Left ventricle myocardium superior (tissue), 1 donor: ENCODE data around the gene ROBO1. TPM values are rescaled to one million over a fixed set of nuclear protein-coding genes. Genes with fewer than 3 reads are reported as not detected.

Experiments used
- ATAC-seq: fragments of 200-7000 bp; cut with Tn5 transposase; one replicate; pipeline ENCODE4 v1.9.1; 2020; ENCODE audit warnings: mild to moderate bottlenecking, moderate library complexity
- DNase-seq: peaks from one replicate; pipeline ENCODE4 v3.0.0-alpha.2; 2020
- intact Hi-C: fragments of 100-400 bp; cut with micrococcal nuclease; formaldehyde crosslinking; loops from one replicate; pipeline ENCODE4 v1.11.0; 2022
- total RNA-seq: library from RNA; stranded (reverse); fragmentation: NEBNext Ultra II Directional; extraction: Animal tissue kit (Norgen Biotek cat#: 25700); gene quantifications from one replicate; pipeline ENCODE4 v1.2.1, GENCODE V29; 2021
- donor health status: DM: no; HTN: yes; CAD: no; lungs with severe emphysema.

Gene ROBO1
- total RNA-seq, 1 donor from 2014 or later: 6.0 TPM

DNA sequence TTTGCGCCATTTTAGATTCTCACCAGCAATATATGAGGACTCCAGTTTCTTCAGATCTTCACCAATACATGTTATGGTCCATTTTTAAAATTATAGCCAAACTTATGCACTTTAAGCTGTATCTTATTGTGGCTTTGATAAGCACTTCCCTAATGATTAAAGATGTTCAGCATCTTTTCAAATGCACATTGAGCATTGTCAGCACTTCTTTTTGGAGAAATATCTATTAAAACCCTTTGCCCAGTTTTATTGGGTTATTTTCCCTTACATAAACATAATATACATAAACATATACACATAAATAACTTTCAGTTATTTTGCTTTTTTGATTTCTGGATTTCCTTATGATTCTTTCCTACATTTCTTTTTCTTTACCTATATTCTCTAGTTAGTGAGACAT is 83.8 kb downstream of the ROBO1 start:
- ATAC-seq (no peak), DNase-seq (no peak)
- intact Hi-C loops: no loop called here

DNA sequence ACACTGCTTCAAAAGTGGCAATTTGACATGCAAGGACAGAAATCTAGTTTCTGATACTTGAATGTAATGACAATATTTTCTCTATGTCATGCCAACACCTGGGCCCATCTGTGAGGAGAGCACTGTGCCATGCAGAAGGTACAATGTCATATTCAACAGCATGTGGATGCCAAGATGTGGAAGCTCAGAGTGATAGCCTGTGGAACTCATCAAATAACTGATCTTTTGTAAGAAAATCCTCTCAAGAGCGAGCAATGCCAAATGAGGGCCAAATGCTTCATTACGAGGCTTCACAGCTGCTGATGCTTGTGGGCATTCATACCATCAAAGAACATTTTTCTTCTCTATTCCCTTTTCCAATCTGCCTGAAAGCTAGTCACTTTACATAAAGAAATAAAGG is 95.1 kb downstream of the ROBO1 start:
- intact Hi-C loops: no loop called here
- ATAC-seq: no peak
- DNase-seq: no peak

DNA sequence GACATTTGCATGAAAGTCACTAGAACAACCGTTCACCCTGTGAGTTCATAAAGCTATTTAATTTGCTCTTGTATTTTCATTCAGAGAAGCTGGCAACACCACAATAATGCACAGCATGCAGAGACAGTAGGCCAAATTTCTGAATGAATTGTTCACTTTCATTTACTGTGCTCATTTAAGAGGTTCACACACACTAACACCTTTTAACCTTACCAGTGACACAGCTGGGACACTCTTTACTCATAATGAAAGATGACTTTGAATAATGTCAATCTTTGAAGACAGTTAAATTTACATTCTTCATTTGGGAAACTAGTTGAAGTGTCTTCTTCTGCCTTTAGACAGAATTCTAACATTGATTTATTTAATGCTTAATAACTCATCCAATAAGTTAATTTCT is 95.7 kb downstream of the ROBO1 start:
- intact Hi-C loops: no loop called here
- DNase-seq: no peak
- ATAC-seq: no peak

DNA sequence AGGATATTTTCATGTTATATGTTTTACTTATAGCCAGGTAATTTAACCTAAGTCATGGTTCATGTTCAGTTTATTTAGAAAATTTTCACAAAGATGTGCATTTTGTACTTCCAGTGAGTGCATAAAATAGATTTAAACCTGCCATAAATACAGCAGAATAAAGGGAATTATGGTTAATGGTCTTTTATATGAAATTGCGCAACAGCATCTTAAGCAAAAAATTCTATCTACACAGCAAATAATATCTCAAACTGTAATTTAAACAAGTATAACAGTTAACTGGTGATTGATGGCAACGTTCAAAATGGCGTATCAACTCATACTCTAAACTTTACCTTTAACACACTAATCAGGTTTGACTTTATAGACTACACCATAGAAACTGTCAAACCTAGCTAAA is 97.6 kb downstream of the ROBO1 start:
- intact Hi-C loops: no loop called here
- ATAC-seq (no peak), DNase-seq (no peak)

DNA sequence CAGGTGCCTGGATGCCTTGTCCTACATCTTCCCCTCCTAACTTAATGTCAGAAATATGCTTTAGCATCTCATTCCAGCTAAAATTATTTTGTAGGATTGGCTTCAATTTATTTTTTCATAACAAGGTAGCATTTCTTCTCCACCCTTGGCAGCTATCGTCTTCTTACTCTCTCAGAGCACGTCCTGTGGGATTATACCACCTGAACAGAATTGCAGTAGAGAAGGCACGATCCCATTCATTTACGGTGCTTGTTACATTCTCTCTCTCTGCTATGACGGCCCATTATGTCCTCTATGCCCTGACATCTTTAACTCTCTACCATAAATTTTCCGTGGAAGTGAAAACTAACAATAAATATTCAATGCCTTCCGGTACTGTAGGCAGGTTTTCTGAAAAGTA is 103.3 kb downstream of the ROBO1 start:
- intact Hi-C loops: no loop called here
- ATAC-seq: no peak

DNA sequence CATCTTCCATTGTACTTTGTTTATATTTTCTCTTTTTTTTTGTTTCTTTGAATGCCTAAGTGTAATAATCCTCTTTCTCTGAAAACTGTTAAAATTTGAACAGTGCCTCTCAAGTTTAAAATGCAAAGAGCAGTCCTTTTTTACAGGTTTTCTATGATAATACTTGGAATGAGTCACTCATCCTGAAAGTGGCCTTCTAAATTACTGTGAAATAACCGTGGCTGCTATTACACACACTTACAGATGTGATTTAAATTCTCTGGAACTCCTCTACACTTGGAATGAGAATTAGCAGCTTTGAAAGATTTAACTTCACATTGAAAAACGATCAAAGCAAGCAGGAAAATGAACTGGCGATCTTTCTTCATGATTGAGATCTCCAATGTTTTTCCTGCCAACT is 105.9 kb downstream of the ROBO1 start:
- ATAC-seq (no peak), DNase-seq (no peak)
- intact Hi-C loops: no loop called here

More for the DNA sequence above, 103.3 kb downstream of the ROBO1 start:
- no peak for DNase-seq

DNA sequence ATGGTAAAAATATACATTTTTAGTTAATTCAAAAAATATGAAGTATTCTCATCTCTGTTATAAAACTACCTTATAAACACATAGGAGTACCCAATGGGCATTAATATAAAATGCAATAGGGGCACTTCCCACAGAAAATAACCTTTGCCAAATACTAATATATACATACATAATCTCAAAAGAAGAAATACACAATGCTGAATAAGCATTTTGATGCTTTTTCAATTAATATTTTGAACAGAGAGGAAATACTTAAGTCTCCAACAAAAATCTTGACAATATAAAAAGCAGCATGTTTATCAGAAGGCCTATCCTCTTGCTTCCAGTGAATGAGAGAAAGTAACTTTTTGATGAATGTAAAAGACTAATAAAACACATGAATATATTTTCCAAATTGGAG is 110.7 kb downstream of the ROBO1 start:
- intact Hi-C loops: no loop called here
- DNase-seq (no peak), ATAC-seq (no peak)

DNA sequence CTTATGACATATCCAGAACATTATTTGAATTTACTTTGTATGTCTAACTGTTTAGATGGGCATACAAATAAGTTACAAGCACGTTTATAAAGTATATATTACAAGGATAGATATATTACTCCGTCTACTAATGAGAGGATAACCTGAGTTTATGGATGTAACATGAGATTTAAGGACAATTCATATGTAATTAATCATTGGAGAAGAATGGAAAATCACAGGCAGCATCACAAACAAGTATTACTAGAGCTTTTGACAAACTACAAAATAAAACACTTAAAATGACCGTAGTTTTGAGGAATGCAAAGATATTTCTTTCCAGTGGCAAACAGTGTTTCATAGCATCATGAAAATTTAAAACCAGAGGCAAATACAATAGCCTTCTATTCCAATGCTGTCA is 113.8 kb downstream of the ROBO1 start:
- DNase-seq (no peak), ATAC-seq (no peak)
- intact Hi-C loops: no loop called here

DNA sequence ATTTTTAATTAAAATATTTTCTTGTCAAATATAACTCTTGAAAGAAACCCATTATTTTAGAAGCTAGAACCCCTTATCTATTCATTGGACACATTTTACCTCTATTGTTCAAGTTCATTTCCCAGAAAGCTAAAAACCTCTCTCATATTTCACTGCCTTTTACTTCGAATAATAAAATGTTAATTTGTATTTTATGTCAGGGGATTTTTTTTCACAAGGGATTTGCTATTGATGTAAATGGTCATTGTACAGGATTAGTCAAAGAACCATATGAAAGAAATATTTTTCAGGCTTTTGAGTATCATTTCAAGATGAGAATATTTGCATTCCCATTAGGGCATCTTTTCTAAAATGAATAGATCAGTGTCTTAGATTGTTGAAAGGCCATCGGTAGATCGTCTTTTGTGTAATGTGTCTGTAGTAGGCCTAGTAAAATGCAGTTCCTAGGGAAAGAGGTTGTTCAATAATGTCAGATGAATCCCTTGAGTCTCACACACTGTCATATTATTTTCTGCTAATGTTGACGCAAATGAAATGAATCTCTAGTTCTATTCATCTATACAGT is 114.5 kb downstream of the ROBO1 start:
- DNase-seq: no peak
- intact Hi-C loops: no loop called here
- no peak for ATAC-seq

DNA sequence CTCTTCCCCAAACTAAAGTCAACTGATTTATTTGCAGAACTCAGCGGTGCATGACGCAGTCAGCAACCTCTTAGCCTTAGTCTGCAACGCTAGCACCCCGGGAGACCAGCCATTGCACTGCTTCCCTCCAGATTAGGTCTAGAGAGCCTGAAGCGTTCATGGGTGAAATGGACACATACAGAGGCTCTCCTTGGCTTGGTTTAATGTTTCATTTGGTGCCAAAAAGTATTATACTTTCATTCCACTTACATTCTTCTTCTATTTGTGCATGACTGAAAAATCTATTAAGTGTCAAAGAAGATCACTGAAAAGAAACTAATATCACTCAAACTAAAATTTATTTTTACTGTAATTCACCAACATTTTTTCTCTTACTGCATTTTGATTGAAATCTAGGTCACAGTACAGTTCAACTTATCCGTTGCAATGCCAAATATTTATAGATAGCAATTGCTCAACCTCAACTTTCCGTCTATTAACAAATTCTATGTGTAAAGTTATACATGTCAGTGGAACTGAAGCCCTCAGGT is 116.2 kb downstream of the ROBO1 start:
- ATAC-seq (no peak), DNase-seq (no peak)
- intact Hi-C loops: no loop called here

DNA sequence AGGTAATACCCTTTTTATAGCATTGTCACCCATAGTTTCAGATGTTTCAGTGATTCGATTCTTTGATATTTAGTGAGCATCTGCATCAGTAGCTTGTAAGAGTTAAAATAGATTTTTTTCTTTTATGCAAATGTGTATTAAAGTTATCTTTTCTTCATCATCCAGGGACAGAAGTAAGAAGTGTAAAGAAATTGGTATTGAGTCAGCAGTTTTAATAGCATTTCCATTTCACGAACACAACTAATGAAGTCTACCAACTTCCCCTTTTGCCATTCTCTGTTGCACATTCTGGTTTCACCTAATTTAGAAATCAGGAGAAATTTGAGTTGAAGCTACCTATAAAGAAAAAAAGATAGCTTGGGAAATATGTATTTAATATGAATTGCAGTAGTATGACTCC is 127.9 kb downstream of the ROBO1 start:
- ATAC-seq (no peak), DNase-seq (no peak)
- intact Hi-C loops: no loop called here

DNA sequence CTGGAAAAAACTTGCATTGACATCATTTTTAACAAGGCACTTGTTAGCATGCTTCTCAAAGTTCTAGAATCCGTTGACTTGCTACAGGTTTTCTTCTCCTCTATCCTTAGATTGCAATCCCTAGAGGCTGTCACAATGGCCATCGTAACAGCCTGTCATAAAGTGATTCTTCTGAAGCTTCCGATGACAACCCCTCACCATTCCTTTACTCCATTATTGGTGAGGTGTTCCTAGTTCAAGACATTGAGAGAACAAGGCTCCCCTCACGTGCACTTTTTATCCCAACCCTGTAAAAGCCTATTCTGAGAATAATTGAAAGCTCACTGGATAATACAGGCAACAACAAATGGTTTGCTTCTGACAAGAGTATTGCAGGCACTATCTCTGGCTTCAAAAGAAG is 131.4 kb downstream of the ROBO1 start:
- ATAC-seq (no peak), DNase-seq (no peak)
- intact Hi-C loops: no loop called here

DNA sequence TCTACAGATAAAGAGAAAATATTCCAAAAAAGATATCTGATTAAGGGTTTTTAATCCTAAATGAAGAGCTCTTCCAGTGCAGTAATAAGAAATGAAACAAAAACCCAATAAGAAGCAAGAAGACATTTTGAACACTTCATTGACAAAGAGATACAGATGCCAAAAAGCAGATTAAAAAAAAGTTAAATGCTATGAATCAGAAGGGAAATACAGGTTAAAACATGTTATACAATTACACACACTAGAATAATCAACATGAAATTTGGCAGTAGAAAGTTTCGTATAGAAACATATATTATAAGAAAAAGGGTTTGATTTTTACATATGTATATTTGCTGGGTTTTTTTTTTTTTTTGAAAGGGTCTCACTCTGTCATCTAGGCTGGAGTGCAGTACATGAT is 135.0 kb downstream of the ROBO1 start:
- ATAC-seq: no peak
- intact Hi-C loops: no loop called here
- no peak for DNase-seq

DNA sequence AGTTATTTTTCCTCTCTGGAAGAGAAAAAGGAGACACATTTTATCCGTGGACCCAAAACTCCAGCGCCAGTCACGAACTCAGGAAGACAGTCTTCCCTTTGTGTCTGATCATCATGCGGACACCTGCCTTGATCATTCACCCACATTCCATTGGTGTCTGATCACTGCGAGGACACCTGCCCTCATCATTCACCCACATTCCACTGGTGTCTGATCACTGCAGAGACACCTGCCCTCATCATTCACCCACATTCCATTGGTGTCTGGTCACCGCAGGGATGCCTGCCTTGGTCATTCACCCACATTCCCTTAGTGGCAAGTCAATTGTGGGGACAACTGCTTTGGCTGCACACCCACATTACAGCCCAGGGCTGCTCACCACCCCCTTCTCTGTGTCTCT is 148.9 kb downstream of the ROBO1 start:
- no peak for DNase-seq
- intact Hi-C loops: no loop called here
- no peak for ATAC-seq

DNA sequence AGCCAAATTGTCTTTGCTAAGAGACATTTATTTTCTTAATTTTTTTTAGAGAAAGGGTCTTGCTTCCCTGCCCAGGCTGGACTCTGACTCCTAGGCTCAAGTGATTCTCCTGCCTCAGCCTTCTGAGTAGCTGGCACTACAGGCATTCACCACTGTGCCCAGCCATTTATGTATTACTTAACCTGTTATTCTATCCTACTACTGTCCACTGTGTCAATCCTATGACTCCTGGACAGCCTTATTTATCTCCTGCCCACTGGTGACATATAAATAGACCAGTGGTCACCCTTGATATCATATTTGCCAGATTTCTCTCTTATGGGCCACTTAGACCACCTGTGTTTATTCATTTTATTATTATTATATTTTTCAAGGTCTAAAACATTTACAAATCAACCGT is 161.4 kb downstream of the ROBO1 start:
- DNase-seq: no peak
- no peak for ATAC-seq
- intact Hi-C loops: no loop called here

DNA sequence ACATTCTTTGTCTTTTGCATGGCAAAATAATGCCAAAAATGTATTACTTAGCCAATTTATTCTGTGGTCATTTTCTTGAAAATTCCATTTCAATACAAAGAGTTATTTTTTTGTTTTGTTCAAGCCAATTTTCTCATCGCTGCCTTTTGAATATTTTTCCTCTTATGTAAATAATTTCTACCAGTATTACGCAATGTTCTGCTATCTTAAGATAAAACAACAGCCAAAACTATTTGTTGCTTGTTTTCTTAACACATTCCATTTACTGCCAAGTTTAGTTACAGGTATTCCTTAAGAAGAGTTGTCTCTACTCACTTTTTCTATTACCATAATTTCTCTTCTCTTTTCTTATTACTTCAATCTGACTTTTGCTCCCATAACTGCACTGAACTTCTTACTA is 163.1 kb downstream of the ROBO1 start:
- intact Hi-C loops: no loop called here
- DNase-seq (no peak), ATAC-seq (no peak)

DNA sequence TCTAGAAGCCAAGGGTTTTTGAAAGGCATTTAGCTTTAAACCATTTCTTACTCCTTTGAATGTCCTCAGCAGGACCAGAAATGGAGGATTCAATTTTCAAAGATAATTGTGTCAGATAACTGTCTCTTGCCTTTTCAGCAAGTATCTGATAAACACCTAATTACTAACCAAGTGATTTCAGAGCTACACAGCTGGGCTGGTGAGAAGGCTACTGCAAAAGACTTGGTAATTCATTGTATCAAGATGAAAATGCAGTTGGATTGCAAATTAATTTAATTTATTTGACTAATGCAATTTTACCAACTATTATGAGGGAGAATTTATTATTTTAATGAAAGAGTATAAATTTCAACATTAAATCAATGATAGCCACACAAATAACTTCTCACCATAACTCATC is 165.4 kb downstream of the ROBO1 start:
- no peak for DNase-seq
- ATAC-seq: no peak
- intact Hi-C loops: no loop called here

DNA sequence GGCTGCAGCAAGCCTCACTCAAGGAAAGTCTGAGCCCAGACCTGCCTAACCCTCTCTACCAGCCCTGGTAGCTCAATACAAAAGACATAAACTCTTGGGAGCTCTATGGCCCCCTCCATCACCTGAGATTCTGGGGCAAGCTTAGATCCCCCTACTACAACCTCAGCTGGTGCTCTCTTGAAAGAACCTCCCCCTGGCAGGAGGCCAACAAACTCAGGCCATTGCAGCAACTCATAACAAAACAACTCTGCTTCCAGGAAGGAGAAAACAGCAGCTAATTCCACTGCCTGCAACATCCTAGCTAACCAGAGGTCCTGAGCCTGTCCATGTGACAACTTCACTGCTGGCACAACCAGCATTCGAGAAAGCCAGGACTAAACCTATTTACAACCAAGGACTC is 169.2 kb downstream of the ROBO1 start:
- ATAC-seq (no peak), DNase-seq (no peak)
- intact Hi-C loops: no loop called here

DNA sequence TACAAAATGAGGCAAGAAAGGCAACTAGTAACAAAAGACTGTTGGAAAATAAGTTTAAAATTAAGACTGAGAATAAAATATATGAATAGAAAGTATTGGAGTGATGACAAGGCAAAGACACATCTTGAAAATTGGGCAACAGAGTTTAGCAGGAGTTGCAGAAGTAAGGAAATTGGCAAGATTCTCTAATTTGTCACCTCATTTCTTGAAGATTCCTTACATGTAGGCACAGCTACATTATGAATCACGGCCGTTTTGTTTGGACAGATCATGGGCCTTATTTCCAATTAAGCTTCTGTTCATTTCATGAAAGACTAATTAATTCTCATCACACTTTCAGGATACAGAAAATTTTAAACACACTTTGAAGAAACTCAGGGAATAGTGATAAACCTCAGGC is 170.1 kb downstream of the ROBO1 start:
- intact Hi-C loops: no loop called here
- no peak for ATAC-seq

DNA sequence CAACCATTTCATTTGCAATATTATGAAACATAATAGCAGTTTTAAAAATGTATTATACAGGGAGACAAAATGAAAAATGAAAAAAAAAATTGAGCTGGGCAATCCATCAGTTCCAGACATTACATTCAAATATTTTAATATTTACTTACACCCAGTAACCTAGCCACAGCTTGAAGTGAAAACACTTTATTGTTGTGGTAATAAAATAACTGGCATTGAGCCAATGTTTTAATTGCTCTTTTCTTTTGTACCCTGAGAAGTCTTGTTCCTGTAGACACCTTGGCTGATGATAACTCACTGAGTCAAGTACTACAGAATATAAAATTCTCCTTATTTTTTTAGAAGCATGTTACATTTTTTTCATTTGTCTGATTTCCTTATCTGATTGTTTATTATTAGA is 180.6 kb downstream of the ROBO1 start:
- intact Hi-C loops: no loop called here
- DNase-seq (no peak), ATAC-seq (no peak)

More for the DNA sequence above, 170.1 kb downstream of the ROBO1 start:
- no peak for DNase-seq

DNA sequence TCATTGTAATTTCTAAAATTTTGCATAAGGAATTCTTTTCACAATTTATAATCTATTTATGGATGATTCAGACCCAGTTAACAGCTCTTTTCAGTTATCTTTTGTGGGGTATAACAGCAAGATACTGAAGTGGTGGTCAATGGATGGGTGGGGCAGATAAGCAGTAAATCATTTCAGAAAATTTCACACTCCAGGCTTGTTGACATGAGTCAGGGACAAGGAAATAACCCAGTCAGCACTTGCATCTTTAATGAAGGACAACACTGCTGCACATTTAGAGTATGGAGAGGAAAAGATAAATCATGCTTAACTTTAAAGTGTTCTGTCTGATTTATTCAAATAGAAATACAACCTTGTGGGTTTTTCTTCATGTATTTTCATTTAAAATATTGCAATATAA is 181.6 kb downstream of the ROBO1 start:
- intact Hi-C loops: no loop called here
- no peak for ATAC-seq
- DNase-seq: no peak

DNA sequence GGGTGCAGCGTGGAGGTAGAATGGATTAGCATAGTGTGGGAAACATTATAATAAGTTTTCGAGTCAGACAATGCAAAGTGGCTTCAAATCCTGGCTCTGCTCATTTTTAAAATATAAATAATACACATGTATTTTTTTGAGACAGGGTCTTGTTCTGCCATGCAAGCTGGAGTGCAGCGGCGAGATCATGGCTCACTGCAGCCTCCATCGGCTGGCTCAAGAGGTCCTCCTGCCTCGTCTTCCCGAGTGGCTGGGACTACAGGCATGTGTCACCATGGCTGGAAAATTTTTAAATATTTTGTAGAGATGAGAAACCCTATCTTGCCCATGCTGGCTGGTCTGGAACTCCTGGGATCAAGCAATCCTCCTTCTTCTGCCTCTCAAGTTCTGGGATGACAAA is 194.9 kb downstream of the ROBO1 start:
- DNase-seq (no peak), ATAC-seq (no peak)
- intact Hi-C loops: no loop called here
